KMS-11 (cell line): ENCODE results near the gene LY6G6F.

Experiments
- H2AFZ ChIP-seq: fragments of 200-600 bp; sonication (generic); 2 replicates; pipeline ENCODE4 v1.6.1; 2016; ENCODE audit warnings: antibody characterized with exemption, mixed run types, low read depth
- H3K27ac ChIP-seq: fragments of 200-600 bp; sonication (generic); 2 replicates; pipeline ENCODE4 v1.6.1; 2016; ENCODE audit warnings: mild to moderate bottlenecking, mixed run types
- H3K27me3 ChIP-seq: fragments of 200-600 bp; sonication (generic); 2 replicates; pipeline ENCODE4 v1.6.1; 2017; ENCODE audit warnings: mild to moderate bottlenecking, low read depth, mixed run types, moderate library complexity; ENCODE audit not compliant: insufficient read depth
- H3K36me3 ChIP-seq: fragments of 200-600 bp; sonication (generic); 2 replicates; pipeline ENCODE4 v1.6.1; 2017; ENCODE audit warnings: mild to moderate bottlenecking, mixed run types; ENCODE audit not compliant: insufficient read depth
- H3K4me1 ChIP-seq: fragments of 200-600 bp; sonication (generic); 2 replicates; pipeline ENCODE4 v1.6.1; 2016; ENCODE audit warnings: mild to moderate bottlenecking, low read depth, mixed run types; ENCODE audit not compliant: poor library complexity, severe bottlenecking
- H3K4me2 ChIP-seq: fragments of 200-600 bp; sonication (generic); 2 replicates; pipeline ENCODE4 v1.7.0; 2016; ENCODE audit warnings: mild to moderate bottlenecking, mixed run types
- H3K4me3 ChIP-seq: fragments of 200-600 bp; sonication (generic); IDR thresholded peaks from 2 replicates; pipeline ENCODE4 v1.6.1; 2017; ENCODE audit warnings: low read depth, low read length, mixed read lengths; ENCODE audit not compliant: insufficient read depth
- H3K79me2 ChIP-seq: fragments of 200-600 bp; sonication (generic); 2 replicates; pipeline ENCODE4 v1.6.1; 2016; ENCODE audit warnings: low read depth, mixed run types; ENCODE audit not compliant: insufficient read depth
- H3K9ac ChIP-seq: fragments of 200-600 bp; sonication (generic); 2 replicates; pipeline ENCODE4 v1.6.1; 2016; ENCODE audit warnings: mild to moderate bottlenecking, mixed run types
- H4K20me1 ChIP-seq: fragments of 200-600 bp; sonication (generic); 2 replicates; pipeline ENCODE4 v1.6.1; 2016; ENCODE audit warnings: mild to moderate bottlenecking, mixed run types; ENCODE audit not compliant: insufficient read depth
- TF ChIP-seq, protein P1 (sequence below): fragments of 200-600 bp; sonication (generic); conservative IDR thresholded peaks from 2 replicates; pipeline ENCODE4 v1.6.1; 2017; ENCODE audit warnings: low read depth, mild to moderate bottlenecking, antibody characterized with exemption, low read length, moderate library complexity, mixed read lengths

Gene LY6G6F

DNA sequence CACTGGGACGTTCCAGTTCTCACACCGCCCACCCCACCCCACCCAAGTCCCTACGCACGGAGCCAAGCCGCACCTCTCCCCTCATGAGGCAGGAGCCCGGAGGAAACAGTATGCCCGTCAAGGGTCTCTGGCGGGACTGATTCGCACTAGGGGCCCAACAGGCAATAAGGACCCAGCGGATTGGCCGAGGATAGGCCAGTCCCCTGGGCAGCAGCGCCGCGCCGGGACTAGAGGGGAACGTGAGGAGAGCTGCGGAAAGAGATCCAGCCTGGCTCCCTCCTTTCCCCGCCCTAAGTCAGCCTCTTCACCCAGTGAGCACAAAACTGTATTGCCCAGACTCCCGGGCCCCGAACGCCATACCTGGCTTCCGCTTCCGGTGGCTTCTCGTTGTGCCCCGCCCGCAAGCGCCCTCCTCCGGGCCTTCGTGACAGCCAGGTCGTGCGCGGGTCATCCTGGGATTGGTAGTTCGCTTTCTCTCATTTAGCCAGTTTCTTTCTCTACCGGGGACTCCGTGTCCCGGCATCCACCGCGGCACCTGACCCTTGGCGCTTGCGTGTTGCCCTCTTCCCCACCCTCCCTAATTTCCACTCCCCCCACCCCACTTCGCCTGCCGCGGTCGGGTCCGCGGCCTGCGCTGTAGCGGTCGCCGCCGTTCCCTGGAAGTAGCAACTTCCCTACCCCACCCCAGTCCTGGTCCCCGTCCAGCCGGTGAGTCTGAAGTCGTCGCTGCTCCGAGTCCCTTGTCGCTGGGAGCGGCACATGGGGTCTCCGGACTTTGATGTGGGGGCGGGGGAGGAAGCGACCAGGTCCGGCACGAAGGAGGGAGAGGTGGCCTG lies 40.9 kb upstream of the LY6G6F start, which contains the start of gene CSNK2B:
TSS of gene CSNK2B (plus strand) at position 580 of the 836 bp plus-strand sequence. CDS start 752 bp downstream, outside the sequence.
- H3K9ac ChIP-seq, result peak within 1 kb of the TSS; percentile 89
- peaks cover 4% of the 10 kb centered on the region; the same call in 1 of the 2 replicates for H3K36me3 ChIP-seq
- TF ChIP-seq, protein P1, sequence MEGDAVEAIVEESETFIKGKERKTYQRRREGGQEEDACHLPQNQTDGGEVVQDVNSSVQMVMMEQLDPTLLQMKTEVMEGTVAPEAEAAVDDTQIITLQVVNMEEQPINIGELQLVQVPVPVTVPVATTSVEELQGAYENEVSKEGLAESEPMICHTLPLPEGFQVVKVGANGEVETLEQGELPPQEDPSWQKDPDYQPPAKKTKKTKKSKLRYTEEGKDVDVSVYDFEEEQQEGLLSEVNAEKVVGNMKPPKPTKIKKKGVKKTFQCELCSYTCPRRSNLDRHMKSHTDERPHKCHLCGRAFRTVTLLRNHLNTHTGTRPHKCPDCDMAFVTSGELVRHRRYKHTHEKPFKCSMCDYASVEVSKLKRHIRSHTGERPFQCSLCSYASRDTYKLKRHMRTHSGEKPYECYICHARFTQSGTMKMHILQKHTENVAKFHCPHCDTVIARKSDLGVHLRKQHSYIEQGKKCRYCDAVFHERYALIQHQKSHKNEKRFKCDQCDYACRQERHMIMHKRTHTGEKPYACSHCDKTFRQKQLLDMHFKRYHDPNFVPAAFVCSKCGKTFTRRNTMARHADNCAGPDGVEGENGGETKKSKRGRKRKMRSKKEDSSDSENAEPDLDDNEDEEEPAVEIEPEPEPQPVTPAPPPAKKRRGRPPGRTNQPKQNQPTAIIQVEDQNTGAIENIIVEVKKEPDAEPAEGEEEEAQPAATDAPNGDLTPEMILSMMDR, result no peak
- peak within 1 kb of the TSS; percentile 94 for H3K4me2 ChIP-seq
- peaks cover 41% of the 10 kb centered on the region for H3K79me2 ChIP-seq
- H4K20me1 ChIP-seq, result no peaks in the 10 kb centered on the region
- H3K4me1 ChIP-seq, result peaks cover 43% of the 10 kb centered on the region
- H2AFZ ChIP-seq, result peak within 1 kb of the TSS; percentile 67
- H3K27ac ChIP-seq, result peak within 1 kb of the TSS; percentile 98
- no peaks in the 10 kb centered on the region for H3K27me3 ChIP-seq
- peak within 1 kb of the TSS; percentile 54 for H3K4me3 ChIP-seq

DNA sequence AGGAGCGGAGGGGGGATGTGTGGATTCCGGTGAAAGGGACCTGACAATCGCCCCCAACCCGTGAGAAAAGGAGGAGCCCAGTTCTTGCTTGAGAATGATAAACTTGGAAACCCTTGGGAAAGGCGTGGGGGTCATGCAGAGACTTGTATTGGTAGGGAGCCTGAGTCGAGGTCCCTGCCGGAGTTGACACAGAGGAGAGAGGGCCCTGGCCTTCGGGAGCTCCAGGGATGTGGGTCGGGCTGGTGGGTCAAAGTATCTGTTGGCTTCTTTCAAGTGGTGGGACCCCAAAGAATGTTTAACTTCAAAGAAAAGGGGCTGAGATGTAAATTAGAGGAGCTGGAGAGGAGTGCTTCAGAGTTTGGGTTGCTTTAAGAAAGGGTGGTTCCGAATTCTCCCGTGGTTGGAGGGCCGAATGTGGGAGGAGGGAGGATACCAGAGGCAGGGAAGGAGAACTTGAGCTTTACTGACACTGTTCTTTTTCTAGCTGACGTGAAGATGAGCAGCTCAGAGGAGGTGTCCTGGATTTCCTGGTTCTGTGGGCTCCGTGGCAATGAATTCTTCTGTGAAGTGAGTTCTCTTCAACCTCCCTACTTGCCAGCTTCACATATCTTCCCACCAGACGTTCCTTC lies 40.2 kb upstream of the LY6G6F start:
- Histone ChIP-seq H3K27me3 (no peaks in the 10 kb centered on the region), H3K27ac (peak overlapping the region; percentile 41), H3K4me1 (peaks cover 36% of the 10 kb centered on the region), H2AFZ (peak overlapping the region; percentile 67), H4K20me1 (no peaks in the 10 kb centered on the region), H3K4me2 (peak overlapping the region; percentile 58), H3K4me3 (no peak overlapping the region), H3K79me2 (peaks cover 41% of the 10 kb centered on the region), H3K36me3 (peaks cover 4% of the 10 kb centered on the region; the same call in 1 of the 2 replicates), H3K9ac (peak overlapping the region; percentile 89)
- TF ChIP-seq, protein P1, result no peak

DNA sequence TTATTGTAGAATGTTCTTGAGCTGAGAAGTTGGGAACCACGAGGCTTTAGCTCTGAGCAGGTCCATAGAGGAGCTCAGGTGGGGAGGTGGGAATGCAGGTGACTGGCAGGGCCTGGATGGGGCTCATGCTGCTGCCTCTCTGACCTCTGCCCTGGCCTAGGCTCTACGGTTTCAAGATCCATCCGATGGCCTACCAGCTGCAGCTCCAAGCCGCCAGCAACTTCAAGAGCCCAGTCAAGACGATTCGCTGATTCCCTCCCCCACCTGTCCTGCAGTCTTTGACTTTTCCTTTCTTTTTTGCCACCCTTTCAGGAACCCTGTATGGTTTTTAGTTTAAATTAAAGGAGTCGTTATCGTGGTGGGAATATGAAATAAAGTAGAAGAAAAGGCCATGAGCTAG lies 37.0 kb upstream of the LY6G6F start, which contains the start of gene LY6G5B:
TSS of gene LY6G5B (plus strand) at position 301 of the 400 bp plus-strand sequence. CDS start 975 bp downstream, outside the sequence.
- no peak within 1 kb of the TSS for H3K9ac ChIP-seq
- H3K4me3 ChIP-seq, result no peak within 1 kb of the TSS
- no peak within 1 kb of the TSS for H3K27ac ChIP-seq
- H3K79me2 ChIP-seq, result peaks cover 25% of the 10 kb centered on the region
- no peaks in the 10 kb centered on the region for H4K20me1 ChIP-seq
- no peak within 1 kb of the TSS for H3K4me2 ChIP-seq
- H3K27me3 ChIP-seq, result no peaks in the 10 kb centered on the region
- H3K36me3 ChIP-seq, result peaks cover 4% of the 10 kb centered on the region; the same call in 1 of the 2 replicates
- no peak within 1 kb of the TSS for H2AFZ ChIP-seq
- TF ChIP-seq, protein P1, result no peak
- peaks cover 10% of the 10 kb centered on the region for H3K4me1 ChIP-seq

DNA sequence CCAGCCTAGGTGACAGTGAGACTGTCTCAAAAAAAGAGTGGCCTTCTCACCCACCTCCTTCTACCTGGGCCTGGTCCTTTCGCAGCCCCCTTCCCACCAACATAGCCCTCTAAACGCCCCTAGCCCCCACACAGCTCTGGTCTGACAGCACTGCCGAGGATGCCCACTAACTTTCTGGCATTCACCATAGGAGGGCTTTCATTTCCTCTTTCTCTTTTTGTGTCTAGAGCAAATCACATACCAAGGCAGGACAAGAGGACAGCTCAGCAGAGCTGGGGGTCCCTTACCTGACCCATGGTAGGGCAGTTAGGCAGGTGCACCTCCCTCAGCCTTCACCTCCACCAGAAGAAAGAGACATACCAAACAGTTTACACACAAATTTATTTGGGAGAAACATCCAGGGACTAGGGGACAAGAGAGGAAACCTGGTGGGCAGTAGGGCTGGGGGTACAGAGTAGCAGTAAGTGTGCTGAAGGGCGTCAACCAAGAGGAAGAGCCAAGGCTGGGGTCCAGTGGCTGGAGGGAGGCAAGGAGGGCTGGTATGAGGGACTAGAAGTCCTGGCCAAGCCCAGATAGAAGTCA lies 30.3 kb upstream of the LY6G6F start:
- peaks cover 47% of the 10 kb centered on the region for H3K4me1 ChIP-seq
- no peak overlapping the region for H3K4me2 ChIP-seq

More for the DNA sequence above, 30.3 kb upstream of the LY6G6F start:
- Histone ChIP-seq H3K36me3 (no peaks in the 10 kb centered on the region), H3K27ac (no peak overlapping the region), H3K4me3 (no peak overlapping the region), H3K79me2 (no peaks in the 10 kb centered on the region), H2AFZ (no peak overlapping the region), H3K9ac (no peak overlapping the region), H4K20me1 (no peaks in the 10 kb centered on the region), H3K27me3 (no peaks in the 10 kb centered on the region)
- TF ChIP-seq, protein P1, result no peak
